Mononuclear cell (primary cell): ENCODE data around the gene SSX2IP. TPM values are rescaled to one million over a fixed set of nuclear protein-coding genes. Genes with fewer than 3 reads are reported as not detected.
"Not testable (repeated sequence)": the region's sequence is repeated elsewhere in the genome, so short reads cannot be mapped to it uniquely, and the experiment has no call there.

ENCODE experiments used
- H3K27me3 ChIP-seq: 2 replicates; pipeline ENCODE4 v1.6.0; 2011; ENCODE audit warnings: low read length, control low read depth; ENCODE audit not compliant: insufficient read depth
- H3K4me1 ChIP-seq: 2 replicates; pipeline ENCODE4 v1.5.1; 2011; ENCODE audit warnings: mild to moderate bottlenecking, low read length, control low read depth; ENCODE audit not compliant: insufficient read depth
- H3K4me3 ChIP-seq: 2 replicates; pipeline ENCODE4 v1.5.1; 2011; ENCODE audit warnings: mild to moderate bottlenecking, low read length, moderate library complexity
- H3K9me3 ChIP-seq: 2 replicates; pipeline ENCODE4 v1.5.1; 2011; ENCODE audit warnings: low read depth, mild to moderate bottlenecking, control low read depth, low read length
- total RNA-seq: library from RNA; depleted of rRNA; stranded (reverse); fragments of >200 nt; gene quantifications from one replicate; pipeline ENCODE4 v1.2.3, GENCODE V29; 2012

Gene SSX2IP
- total RNA-seq, 1 donor: 10.3 TPM

- Histone ChIP-seq H3K27me3 (no peaks in the 10 kb centered on the region), H3K4me1 (no peaks in the 10 kb centered on the region), H3K4me3 (no peak overlapping the region), H3K9me3 (peaks cover 17% of the 10 kb centered on the region)
These were observed 86.1 kb downstream of the SSX2IP start for GRCh38 chr1:84603941-84604830.

DNA sequence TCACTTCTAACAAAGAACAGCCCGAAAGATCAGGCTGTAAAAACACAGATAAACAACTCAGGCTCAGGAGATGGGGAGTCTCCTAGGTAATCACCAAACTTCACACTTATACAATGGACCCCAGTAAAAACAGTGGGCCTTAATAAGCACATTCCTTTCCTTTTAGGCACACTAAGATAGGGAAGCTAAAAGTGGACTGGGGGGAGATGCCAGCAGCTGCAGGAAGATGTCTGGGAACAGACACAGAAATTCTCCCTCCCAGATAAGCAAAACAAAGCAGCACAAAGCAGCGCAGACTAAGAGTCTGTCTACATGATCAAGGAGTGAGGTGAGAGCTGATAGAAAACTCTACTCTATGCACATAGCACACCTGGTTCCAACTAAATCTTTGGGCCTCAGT is 87.0 kb downstream of the SSX2IP start:
- Histone ChIP-seq H3K4me3 (no peak overlapping the region), H3K9me3 (peaks cover 17% of the 10 kb centered on the region), H3K4me1 (no peaks in the 10 kb centered on the region), H3K27me3 (no peaks in the 10 kb centered on the region)

GRCh38 chr1:84600796-84601195 is 89.5 kb downstream of the SSX2IP start:
- Histone ChIP-seq H3K4me1 (no peaks in the 10 kb centered on the region), H3K9me3 (peaks cover 16% of the 10 kb centered on the region), H3K4me3 (no peak overlapping the region), H3K27me3 (no peaks in the 10 kb centered on the region)

- no peaks in the 10 kb centered on the region for H3K27me3 ChIP-seq
- H3K4me3 ChIP-seq: no peak overlapping the region
- no peaks in the 10 kb centered on the region for H3K4me1 ChIP-seq
- H3K9me3 ChIP-seq: no peaks in the 10 kb centered on the region
These were observed 91.2 kb downstream of the SSX2IP start for GRCh38 chr1:84598846-84599741.

GRCh38 chr1:84598418-84598817 is 91.8 kb downstream of the SSX2IP start:
- H3K4me3 ChIP-seq: no peak overlapping the region
- H3K4me1 ChIP-seq: no peaks in the 10 kb centered on the region
- no peaks in the 10 kb centered on the region for H3K27me3 ChIP-seq
- no peaks in the 10 kb centered on the region for H3K9me3 ChIP-seq

GRCh38 chr1:84597011-84597410 is 93.2 kb downstream of the SSX2IP start:
- Histone ChIP-seq H3K9me3 (no peaks in the 10 kb centered on the region), H3K4me3 (no peak overlapping the region), H3K4me1 (no peaks in the 10 kb centered on the region), H3K27me3 (no peaks in the 10 kb centered on the region)

DNA sequence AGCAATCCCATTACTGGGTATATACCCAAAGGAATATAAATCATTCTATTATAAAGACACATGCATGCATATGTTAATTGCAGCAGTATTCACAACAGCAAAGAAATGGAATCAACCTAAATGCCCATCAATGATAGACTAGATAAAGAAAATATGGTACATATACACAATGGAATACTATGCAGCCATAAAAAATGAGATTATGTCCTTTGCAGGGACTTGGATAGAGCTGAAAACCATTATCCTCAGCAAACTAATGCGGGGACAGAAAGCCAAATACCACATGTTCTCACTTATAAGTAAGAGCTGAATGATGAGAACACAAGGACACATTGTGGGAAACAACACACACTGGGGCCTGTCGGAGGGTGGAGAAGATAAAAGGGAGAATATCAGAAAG is 95.3 kb downstream of the SSX2IP start:
- not testable (repeated sequence) for H3K4me1 ChIP-seq, H3K9me3 ChIP-seq, H3K27me3 ChIP-seq, H3K4me3 ChIP-seq

Other genes with a start within 250 kb of the SSX2IP start
- gene RPF1, start 211.2 kb downstream of the SSX2IP start, total RNA-seq: 95.8 TPM
- gene SPATA1, start 184.1 kb downstream of the SSX2IP start, total RNA-seq: 0.73 TPM
- gene GNG5, start 183.9 kb downstream of the SSX2IP start, total RNA-seq: 19.3 TPM
- gene CTBS, start 116.0 kb downstream of the SSX2IP start, total RNA-seq: 27.0 TPM
- gene LPAR3, start 202.7 kb upstream of the SSX2IP start, total RNA-seq: 0.84 TPM